NCI-H2107 (cell line): ENCODE measurements around the gene CCDC192.

Experiments
- DNase-seq: peaks from one replicate; lab custom pipeline; 2025; lab: John Stamatoyannopoulos, UW

Gene CCDC192

GRCh38 chr5:127885176-127885575, 182.0 kb downstream of the CCDC192 start:
- DNase-seq = no peak

GRCh38 chr5:127886081-127886480, 182.9 kb downstream of the CCDC192 start:
- DNase-seq = no peak

GRCh38 chr5:127887282-127887681, 184.1 kb downstream of the CCDC192 start:
- no peak for DNase-seq

GRCh38 chr5:127891942-127892341, 188.8 kb downstream of the CCDC192 start:
- no peak for DNase-seq

GRCh38 chr5:127892467-127893207, 189.4 kb downstream of the CCDC192 start:
- no peak for DNase-seq

GRCh38 chr5:127893232-127893631, 190.0 kb downstream of the CCDC192 start:
- DNase-seq = no peak

GRCh38 chr5:127894461-127894860, 191.3 kb downstream of the CCDC192 start:
- no peak for DNase-seq

- DNase-seq = no peak
Measured at GRCh38 chr5:127898551-127899213, 195.5 kb downstream of the CCDC192 start.

GRCh38 chr5:127899214-127899610, 196.0 kb downstream of the CCDC192 start:
- no peak for DNase-seq

GRCh38 chr5:127906562-127907204, 203.5 kb downstream of the CCDC192 start:
- DNase-seq = no peak

- no peak for DNase-seq
Measured at GRCh38 chr5:127907907-127908306, 204.7 kb downstream of the CCDC192 start.

GRCh38 chr5:127909066-127909465, 205.9 kb downstream of the CCDC192 start:
- DNase-seq = peak; percentile 2

GRCh38 chr5:127909821-127910220, 206.6 kb downstream of the CCDC192 start:
- peak; percentile 8 for DNase-seq

- no peak for DNase-seq
Measured at GRCh38 chr5:127910307-127910956, 207.2 kb downstream of the CCDC192 start.

- DNase-seq = no peak
Measured at GRCh38 chr5:127911619-127912018, 208.4 kb downstream of the CCDC192 start.

- DNase-seq = no peak
Measured at GRCh38 chr5:127912411-127912810, 209.2 kb downstream of the CCDC192 start.

GRCh38 chr5:127916885-127917573, 213.8 kb downstream of the CCDC192 start:
- DNase-seq = no peak

- no peak for DNase-seq
Measured at GRCh38 chr5:127919006-127919796, 216.0 kb downstream of the CCDC192 start.

GRCh38 chr5:127919818-127920217, 216.6 kb downstream of the CCDC192 start:
- DNase-seq = no peak

GRCh38 chr5:127920936-127921335, 217.7 kb downstream of the CCDC192 start:
- no peak for DNase-seq

GRCh38 chr5:127922603-127923002, 219.4 kb downstream of the CCDC192 start:
- no peak for DNase-seq
